Skeletal muscle satellite cell (primary cell): ENCODE results near the gene BLVRB.
"Not testable (repeated sequence)": the region's sequence is repeated elsewhere in the genome, so short reads cannot be mapped to it uniquely, and the experiment has no call there.

Experiments used
- H3K27me3 ChIP-seq: 2 replicates; pipeline ENCODE4 v1.7.0; 2013; ENCODE audit warnings: low read length; ENCODE audit not compliant: control insufficient read depth, insufficient read depth
- H3K36me3 ChIP-seq: 2 replicates; pipeline ENCODE4 v1.7.0; 2013; ENCODE audit warnings: mild to moderate bottlenecking, control low read depth, low read length; ENCODE audit not compliant: insufficient read depth
- H3K4me1 ChIP-seq: 2 replicates; pipeline ENCODE4 v1.7.0; 2013; ENCODE audit warnings: low read length; ENCODE audit not compliant: control insufficient read depth, insufficient read depth
- H3K4me2 ChIP-seq: 2 replicates; pipeline ENCODE4 v1.7.0; 2013; ENCODE audit warnings: mild to moderate bottlenecking, low read length
- H3K4me3 ChIP-seq: 2 replicates; pipeline ENCODE4 v1.7.0; 2013; ENCODE audit warnings: low read length
- H3K9ac ChIP-seq: 2 replicates; pipeline ENCODE4 v1.7.0; 2013; ENCODE audit warnings: mild to moderate bottlenecking, low read depth, low read length, moderate library complexity
- H3K9me3 ChIP-seq: replicated peaks from 2 replicates; pipeline ENCODE4 v1.7.0; 2013; ENCODE audit warnings: mild to moderate bottlenecking, control low read depth, low read length

The BLVRB gene

DNA sequence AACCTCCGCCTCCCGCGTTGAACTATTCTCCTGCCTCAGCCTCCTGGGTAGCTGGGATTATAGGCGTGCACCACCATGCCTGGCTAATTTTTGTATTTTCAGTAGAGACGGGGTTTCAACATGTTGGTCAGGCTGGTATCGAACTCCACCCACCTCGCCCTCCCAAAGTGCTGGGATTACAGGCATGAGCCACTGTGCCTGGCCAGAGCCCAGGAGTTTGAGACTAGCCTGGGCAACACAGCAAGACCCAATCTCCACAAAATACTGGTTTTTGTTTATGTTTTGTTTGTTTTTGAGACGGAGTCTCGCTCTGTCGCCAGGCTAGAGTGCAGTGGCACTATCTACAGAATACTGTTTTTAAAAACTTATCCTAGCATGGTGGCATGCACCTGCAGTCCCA lies 35.3 kb downstream of the BLVRB start:
- not testable (repeated sequence) for H3K4me3 ChIP-seq, H3K9ac ChIP-seq, H3K4me2 ChIP-seq, H3K27me3 ChIP-seq, H3K9me3 ChIP-seq, H3K36me3 ChIP-seq
- H3K4me1 ChIP-seq = peaks cover 19% of the 10 kb centered on the region

DNA sequence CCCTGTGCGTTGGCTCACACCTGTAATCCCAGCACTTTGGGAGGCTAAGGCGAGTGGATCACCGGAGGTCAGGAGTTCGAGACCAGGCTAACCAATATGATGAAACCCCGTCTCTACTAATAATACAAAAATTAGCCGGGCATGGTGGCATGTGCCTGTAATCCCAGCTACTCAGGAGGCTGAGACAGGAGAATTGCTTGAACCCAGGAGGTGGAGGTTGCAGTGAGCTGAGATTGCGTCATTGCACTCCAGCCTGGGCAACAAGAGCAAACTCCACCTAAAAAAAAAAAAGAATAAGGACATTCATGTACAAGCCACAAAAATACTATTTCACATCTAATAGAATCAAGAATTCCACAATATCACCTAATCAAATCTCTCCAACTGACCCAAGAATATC lies 37.3 kb downstream of the BLVRB start:
- not testable (repeated sequence) for H3K4me3 ChIP-seq, H3K4me2 ChIP-seq, H3K9ac ChIP-seq, H3K36me3 ChIP-seq, H3K27me3 ChIP-seq, H3K9me3 ChIP-seq
- H3K4me1 ChIP-seq = peaks cover 15% of the 10 kb centered on the region

DNA sequence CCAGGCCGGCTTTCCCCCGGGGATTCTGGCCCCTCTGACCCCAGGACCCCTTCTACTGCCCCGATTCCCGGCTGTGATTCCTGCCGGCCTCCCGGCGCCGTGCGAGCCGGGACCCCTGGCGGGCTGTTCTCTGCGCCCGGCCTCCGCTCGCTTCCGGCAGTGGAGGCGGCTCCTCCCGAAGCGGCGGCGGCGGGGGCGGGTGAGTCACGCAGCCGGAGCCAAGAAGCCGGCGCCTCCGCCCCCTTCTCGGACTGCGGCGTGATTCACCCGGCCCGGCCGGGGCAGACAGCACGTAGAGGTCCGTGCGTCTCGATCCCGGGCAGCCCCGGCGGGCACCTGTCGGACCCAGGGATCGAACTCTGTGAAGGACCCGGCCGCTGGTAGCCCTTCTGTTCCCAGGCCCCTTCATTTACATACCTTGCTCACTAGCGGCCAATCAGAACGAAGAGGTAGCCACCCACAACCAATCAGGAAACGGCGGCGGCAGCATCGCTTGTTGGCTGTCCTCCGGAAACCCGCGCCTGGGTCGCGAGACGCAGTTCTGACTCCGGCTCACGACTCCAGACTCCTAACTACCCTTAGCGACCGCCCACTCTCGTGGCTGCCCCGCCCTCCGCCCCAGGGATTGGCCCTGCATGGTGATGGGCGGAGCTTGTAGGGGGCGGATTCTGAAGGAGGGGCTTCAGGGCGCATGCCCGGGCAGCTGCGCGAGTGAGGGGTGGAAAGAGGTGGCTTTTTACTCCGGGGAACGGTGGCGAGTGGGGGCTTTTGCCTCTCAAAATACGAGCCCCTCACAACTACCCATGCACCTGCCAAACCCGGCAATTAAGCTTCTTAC lies 39.9 kb downstream of the BLVRB start, which contains the start of gene SERTAD1:
Gene SERTAD1 (minus strand): TSS at position 543 of the 838 bp plus-strand sequence. CDS start 2,446 bp downstream, outside the sequence.
- Histone ChIP-seq H3K4me3 (peak within 1 kb of the TSS; percentile 91), H3K4me1 (peaks cover 27% of the 10 kb centered on the region), H3K9me3 (no peaks in the 10 kb centered on the region), H3K9ac (peak within 1 kb of the TSS; percentile 98), H3K36me3 (peaks cover 15% of the 10 kb centered on the region), H3K27me3 (no peaks in the 10 kb centered on the region), H3K4me2 (peak within 1 kb of the TSS; percentile 87)

DNA sequence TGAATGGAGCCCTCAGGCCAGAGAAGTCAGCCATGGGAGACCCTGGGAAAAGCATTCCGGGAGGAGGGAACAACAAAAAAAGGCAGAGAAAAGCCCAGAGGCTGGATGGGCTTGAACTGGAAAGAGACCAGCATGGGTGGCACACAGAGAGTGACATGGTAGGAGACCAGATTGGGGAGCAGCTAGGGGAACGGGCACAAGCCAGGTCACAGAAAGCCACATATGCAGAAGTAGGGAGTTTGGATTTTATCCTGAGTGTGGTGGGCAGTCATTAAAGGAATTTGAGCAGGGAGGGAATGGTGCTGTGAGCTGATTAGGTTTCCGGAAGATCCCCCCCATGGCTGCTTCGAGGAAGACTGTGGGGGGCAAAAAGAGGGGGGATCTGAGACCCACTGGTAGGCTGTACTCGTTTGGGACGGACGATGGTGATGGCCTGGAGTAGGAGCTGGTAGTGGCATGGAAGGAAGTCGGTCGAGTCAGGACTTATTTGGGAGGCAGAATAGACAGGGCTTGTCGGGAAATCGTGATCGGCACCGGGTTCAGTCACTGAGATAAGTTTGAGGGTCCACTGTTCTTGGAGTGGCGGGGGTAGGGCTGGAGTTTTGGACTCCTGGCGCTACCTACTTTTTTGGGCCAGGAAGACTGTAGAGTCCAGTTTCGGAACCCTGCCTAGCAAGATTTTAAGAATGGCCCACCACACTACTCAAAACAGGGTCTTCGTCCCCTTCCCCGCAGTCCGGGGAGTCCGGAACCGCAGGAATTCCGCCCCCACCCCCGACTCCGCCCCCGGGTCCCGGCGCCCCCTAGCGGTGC lies 40.7 kb downstream of the BLVRB start:
- Histone ChIP-seq H3K27me3 (no peaks in the 10 kb centered on the region), H3K4me3 (peak overlapping the region; percentile 91), H3K4me2 (peak overlapping the region; percentile 87), H3K9me3 (no peaks in the 10 kb centered on the region), H3K9ac (peak overlapping the region; percentile 98), H3K36me3 (peaks cover 15% of the 10 kb centered on the region), H3K4me1 (peaks cover 27% of the 10 kb centered on the region)

DNA sequence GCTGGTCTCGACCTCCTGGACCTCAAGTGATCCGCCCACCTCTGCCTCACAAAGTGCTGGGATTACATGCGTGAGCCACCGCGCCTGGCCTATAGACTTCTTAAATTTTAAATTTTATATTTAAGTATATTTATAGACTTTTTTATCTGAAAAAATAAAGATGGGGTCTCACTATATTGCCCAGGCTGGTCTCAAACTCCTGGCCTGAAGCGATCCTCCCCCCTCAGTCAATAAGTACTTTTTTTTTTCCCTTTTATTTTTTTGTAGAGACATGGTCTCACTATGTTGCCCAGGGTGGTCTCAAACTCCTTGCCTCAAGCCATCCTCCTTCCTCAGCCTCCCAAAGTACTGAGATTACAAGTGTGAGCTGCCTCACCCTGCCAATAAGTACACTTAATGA lies 41.6 kb downstream of the BLVRB start:
- H3K4me1 ChIP-seq = peaks cover 27% of the 10 kb centered on the region

DNA sequence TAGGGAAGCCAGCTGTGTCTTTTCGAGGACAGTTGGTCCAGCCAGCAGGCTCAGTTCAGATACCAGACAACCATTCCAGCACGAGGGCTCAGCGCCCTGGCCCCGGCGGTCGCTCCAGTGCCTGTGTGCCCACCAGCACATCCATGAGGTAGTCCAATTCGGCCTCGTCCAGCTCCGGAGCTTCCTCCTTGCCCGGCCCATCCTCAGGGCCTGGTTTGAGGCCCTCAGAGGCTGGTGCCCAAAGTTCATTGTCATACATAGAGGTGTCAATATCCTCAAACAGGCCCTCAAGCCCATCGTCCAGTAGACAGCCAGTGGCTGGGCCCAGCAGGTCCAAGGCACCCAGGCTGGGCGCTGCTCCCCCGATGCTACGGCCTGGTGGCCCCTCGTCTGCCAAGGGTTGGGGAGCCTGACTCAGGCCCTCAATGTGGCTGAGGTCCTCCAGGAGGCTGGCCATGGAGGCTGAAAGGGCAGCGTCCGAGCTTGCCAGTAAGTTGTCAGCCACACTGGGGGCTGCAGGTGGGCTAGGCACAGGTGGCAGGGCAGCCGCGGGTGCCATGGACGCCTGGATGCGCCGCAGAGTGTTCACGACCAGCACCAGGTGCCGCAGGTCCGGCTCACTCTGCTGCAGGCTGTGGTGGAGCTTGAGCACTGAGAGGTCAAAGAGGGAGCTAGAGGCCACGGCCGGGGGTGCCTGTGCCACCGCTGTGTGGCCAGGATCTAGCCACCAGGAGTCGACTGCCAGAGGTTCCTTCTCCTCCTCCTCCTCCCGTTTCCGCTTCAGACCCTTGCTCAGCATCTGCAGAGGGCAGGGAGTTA lies 42.6 kb downstream of the BLVRB start:
- H3K4me1 ChIP-seq = peaks cover 27% of the 10 kb centered on the region
- H3K9ac ChIP-seq = peak overlapping the region; percentile 98
- H3K4me2 ChIP-seq = peak overlapping the region; percentile 87
- peak overlapping the region; percentile 91 for H3K4me3 ChIP-seq
- no peaks in the 10 kb centered on the region for H3K27me3 ChIP-seq
- H3K36me3 ChIP-seq = peaks cover 15% of the 10 kb centered on the region
- H3K9me3 ChIP-seq = no peaks in the 10 kb centered on the region

More for the DNA sequence above, 41.6 kb downstream of the BLVRB start:
- Histone ChIP-seq H3K4me2 (peak overlapping the region; percentile 87), H3K4me3 (peak overlapping the region; percentile 91), H3K36me3 (peaks cover 15% of the 10 kb centered on the region), H3K9me3 (no peaks in the 10 kb centered on the region), H3K27me3 (no peaks in the 10 kb centered on the region), H3K9ac (peak overlapping the region; percentile 98)

DNA sequence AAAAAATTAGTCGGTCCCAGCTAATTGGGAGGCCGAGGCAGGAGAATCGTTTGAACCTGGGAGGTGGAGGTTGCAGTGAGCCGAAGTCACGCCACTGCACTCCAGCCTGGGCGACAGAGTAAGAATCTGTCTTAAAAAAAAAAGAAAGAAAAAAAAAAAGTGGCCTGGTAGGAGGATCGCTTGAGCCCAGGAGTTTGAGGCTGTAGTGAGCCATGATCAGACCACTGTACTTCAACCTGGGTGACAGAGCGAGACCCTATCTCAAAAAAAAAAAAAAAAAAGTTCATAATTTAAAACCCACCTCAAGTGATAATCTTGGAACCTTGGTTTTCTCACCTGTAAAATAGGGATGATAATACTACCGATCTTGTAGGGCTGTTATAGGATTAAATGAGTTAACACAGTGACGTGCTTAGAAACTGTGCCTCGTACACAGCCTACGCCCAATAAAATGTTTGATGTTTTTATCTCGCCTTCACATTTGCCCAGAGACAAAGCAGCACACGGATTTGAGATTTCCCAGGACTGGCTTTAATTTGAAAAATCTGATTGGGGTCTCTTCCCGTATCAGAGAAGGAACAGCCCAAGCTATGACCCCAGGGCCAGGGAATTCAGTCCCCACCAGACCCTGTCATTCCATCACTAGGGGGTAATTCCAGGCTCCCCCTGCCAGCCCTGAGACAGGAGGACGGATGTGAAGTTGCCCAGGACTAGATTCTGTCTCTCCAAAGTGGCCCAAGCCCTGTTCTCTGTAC lies 43.4 kb downstream of the BLVRB start:
- Histone ChIP-seq H3K9me3 (no peaks in the 10 kb centered on the region), H3K4me2 (peak overlapping the region; percentile 87), H3K9ac (peak overlapping the region; percentile 98), H3K27me3 (no peaks in the 10 kb centered on the region), H3K36me3 (peaks cover 15% of the 10 kb centered on the region), H3K4me3 (peak overlapping the region; percentile 91), H3K4me1 (peaks cover 30% of the 10 kb centered on the region)

DNA sequence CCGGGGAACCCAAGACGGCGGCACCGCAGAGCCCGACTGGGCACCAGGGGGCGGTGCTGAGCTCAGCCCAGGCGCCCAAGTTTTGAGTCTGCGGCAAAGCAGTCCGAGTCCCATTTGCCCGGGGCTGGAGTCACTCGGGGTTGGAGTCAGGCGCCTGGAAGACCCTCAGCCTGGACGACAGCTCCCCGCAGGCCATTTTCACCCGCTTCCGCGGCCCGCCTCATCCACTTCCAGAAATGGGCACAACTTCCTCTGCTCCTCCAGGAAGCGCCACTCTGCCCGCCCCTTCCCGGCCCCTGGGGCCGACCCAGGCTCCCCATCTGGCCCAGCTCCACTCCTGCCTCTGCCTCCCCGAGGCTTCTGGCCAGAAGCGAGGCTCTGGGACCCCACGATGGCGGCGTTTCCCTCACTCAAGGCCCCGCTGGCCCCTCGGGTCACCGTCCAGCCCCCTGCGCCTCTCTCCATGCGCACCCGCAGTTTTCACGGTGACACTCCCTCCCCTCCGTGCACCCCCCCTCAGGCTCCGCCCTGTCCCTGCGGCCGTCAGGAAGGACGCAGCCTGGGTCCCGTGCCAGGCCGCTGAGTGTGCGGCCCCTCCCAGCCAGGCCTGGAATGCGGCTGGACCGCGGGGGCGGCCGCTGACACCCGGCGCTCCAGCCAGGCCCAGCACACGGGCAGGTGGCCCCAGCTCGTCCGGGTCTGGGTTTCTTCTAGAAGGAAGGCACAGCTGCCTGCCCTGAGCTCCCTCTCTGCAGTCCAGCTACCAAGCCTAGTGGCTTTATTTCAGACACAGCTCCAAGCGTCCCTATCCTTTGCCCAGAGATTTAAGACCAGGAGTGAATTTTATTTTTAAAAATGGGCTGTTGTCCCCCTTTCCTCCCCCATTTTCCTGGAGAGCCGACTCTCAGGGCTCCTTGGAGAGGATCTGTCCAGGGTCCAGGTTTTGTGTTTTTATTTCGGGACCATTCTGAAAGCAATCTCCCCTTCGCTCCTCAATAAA lies 44.5 kb downstream of the BLVRB start:
- H3K9me3 ChIP-seq = no peaks in the 10 kb centered on the region
- peaks cover 35% of the 10 kb centered on the region for H3K4me1 ChIP-seq
- H3K4me2 ChIP-seq = peak overlapping the region; percentile 87
- peak overlapping the region; percentile 98 for H3K9ac ChIP-seq
- no peaks in the 10 kb centered on the region for H3K27me3 ChIP-seq
- H3K36me3 ChIP-seq = peaks cover 15% of the 10 kb centered on the region
- peak overlapping the region; percentile 78 for H3K4me3 ChIP-seq

DNA sequence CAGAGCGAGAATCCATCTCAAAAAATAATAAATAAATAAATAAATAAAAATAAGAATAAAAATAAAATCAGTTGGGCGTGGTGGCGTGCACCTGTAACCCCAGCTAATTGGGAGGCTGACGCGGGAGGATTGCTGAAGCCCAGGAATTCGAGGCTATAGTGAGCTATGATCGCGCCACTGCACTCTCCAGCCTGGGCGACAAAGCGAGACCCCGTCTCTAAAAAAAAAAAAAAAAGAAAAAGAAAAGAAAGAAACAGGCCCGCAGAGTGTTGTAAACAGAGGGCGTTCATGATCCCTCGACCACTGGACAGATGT lies 45.1 kb downstream of the BLVRB start:
- H3K4me3 ChIP-seq = peak overlapping the region; percentile 78
- H3K9ac ChIP-seq = peak overlapping the region; percentile 98
- H3K4me2 ChIP-seq = peak overlapping the region; percentile 87
- H3K36me3 ChIP-seq = peaks cover 15% of the 10 kb centered on the region
- no peaks in the 10 kb centered on the region for H3K27me3 ChIP-seq
- no peaks in the 10 kb centered on the region for H3K9me3 ChIP-seq
- H3K4me1 ChIP-seq = peaks cover 35% of the 10 kb centered on the region

DNA sequence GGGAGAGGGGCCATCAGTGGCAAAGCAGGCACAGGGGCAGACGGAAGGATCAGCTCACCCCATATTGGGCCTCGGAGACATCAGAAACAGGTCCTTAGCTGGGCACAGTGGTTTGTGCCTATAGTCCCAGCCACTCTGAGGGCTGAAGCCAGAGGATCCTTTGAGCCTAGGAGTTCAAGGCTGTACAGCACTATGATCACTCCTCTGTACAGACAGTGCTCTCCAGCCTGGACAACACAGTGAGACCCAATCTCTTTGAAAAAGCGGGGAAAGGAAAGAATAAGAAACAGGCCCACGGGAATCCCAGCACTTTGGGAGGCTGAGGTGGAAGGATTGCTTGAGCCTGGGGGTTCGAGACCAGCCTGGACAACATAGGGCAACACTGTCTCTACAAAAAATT lies 45.8 kb downstream of the BLVRB start:
- H3K4me1 ChIP-seq = peaks cover 35% of the 10 kb centered on the region
- H3K4me3 ChIP-seq = no peak overlapping the region
- H3K4me2 ChIP-seq = no peak overlapping the region
- H3K27me3 ChIP-seq = no peaks in the 10 kb centered on the region
- peaks cover 15% of the 10 kb centered on the region for H3K36me3 ChIP-seq
- no peak overlapping the region for H3K9ac ChIP-seq
- H3K9me3 ChIP-seq = no peaks in the 10 kb centered on the region
